Trophoblast cell (in vitro differentiated cells and primary cell): ENCODE results near the gene ANO2.
A peak's percentile ranks its signal among the peaks of the same experiment; 100 is the strongest.

ENCODE experiments used
- DNase-seq, 2 donors: peaks; one replicate each; pipeline ENCODE4 v3.0.0-alpha.2; 2016
- H2AFZ ChIP-seq: 2 replicates; pipeline ENCODE4 v1.6.1; 2013; ENCODE audit warnings: low read length, moderate library complexity, mild to moderate bottlenecking; ENCODE audit not compliant: insufficient read depth, poor library complexity
- H2AK5ac ChIP-seq: 2 replicates; pipeline ENCODE4 v1.6.1; 2013; ENCODE audit warnings: mild to moderate bottlenecking, low read length
- H2BK120ac ChIP-seq: 2 replicates; pipeline ENCODE4 v1.6.1; 2013; ENCODE audit warnings: low read length, mild to moderate bottlenecking, moderate library complexity; ENCODE audit not compliant: insufficient read depth, poor library complexity
- H2BK12ac ChIP-seq: 2 replicates; pipeline ENCODE4 v1.6.1; 2013; ENCODE audit warnings: mild to moderate bottlenecking, low read length, moderate library complexity
- H2BK5ac ChIP-seq: 2 replicates; pipeline ENCODE4 v1.6.1; 2013; ENCODE audit warnings: low read length, low read depth, moderate library complexity, mild to moderate bottlenecking; ENCODE audit not compliant: poor library complexity
- H3K14ac ChIP-seq: 2 replicates; pipeline ENCODE4 v1.6.1; 2013; ENCODE audit warnings: mild to moderate bottlenecking, low read length
- H3K18ac ChIP-seq: 2 replicates; pipeline ENCODE4 v1.6.1; 2013; ENCODE audit warnings: mild to moderate bottlenecking, low read length
- H3K23ac ChIP-seq: 2 replicates; pipeline ENCODE4 v1.6.1; 2013; ENCODE audit warnings: low read length
- H3K27ac ChIP-seq: 2 replicates; pipeline ENCODE4 v1.5.1; 2013; ENCODE audit warnings: low read depth, mild to moderate bottlenecking, inconsistent platforms, low read length, moderate library complexity
- H3K27me3 ChIP-seq: 2 replicates; pipeline ENCODE4 v1.6.1; 2013; ENCODE audit warnings: inconsistent platforms, mild to moderate bottlenecking, low read length, moderate library complexity; ENCODE audit not compliant: insufficient read depth
- H3K36me3 ChIP-seq, 2 experiments: 1 replicate in 1 of 2; 2 replicates in 1 of 2; pipeline ENCODE4 v1.6.1; 2013; ENCODE audit warnings: low read length in 2 of 2, mild to moderate bottlenecking in 2 of 2, moderate library complexity in 1 of 2; ENCODE audit not compliant: insufficient read depth in 2 of 2, control insufficient read depth in 1 of 2
- H3K4ac ChIP-seq: 2 replicates; pipeline ENCODE4 v1.6.1; 2013; ENCODE audit warnings: low read depth, mild to moderate bottlenecking, low read length, moderate library complexity
- H3K4me1 ChIP-seq, 2 experiments: 1 replicate in 1 of 2; 2 replicates in 1 of 2; pipeline ENCODE4 v1.6.1; 2013; ENCODE audit warnings: low read length in 2 of 2, mild to moderate bottlenecking in 2 of 2, moderate library complexity in 1 of 2; ENCODE audit not compliant: insufficient read depth in 2 of 2, control insufficient read depth in 1 of 2
- H3K4me2 ChIP-seq: 2 replicates; pipeline ENCODE4 v1.6.1; 2013; ENCODE audit warnings: inconsistent platforms, mild to moderate bottlenecking, low read length, moderate library complexity
- H3K4me3 ChIP-seq: 2 replicates; pipeline ENCODE4 v1.5.1; 2013; ENCODE audit warnings: mild to moderate bottlenecking, low read depth, low read length, inconsistent platforms
- H3K79me1 ChIP-seq: one replicate; pipeline ENCODE4 v1.6.1; 2013; ENCODE audit warnings: low read length
- H3K79me2 ChIP-seq: 2 replicates; pipeline ENCODE4 v1.6.1; 2013; ENCODE audit warnings: low read length, mild to moderate bottlenecking; ENCODE audit not compliant: control insufficient read depth, insufficient read depth, poor library complexity
- H3K9ac ChIP-seq: 2 replicates; pipeline ENCODE4 v1.6.1; 2013; ENCODE audit warnings: mild to moderate bottlenecking, low read length
- H3K9me3 ChIP-seq: 2 replicates; pipeline ENCODE4 v1.6.1; 2013; ENCODE audit warnings: low read depth, mild to moderate bottlenecking, control low read depth, inconsistent platforms, low read length; ENCODE audit not compliant: insufficient read depth
- H4K12ac ChIP-seq: 2 replicates; pipeline ENCODE4 v1.6.1; 2013; ENCODE audit warnings: low read depth, mild to moderate bottlenecking, low read length, moderate library complexity
- H4K8ac ChIP-seq: 2 replicates; pipeline ENCODE4 v1.6.1; 2013; ENCODE audit warnings: low read depth, mild to moderate bottlenecking, low read length, moderate library complexity
- H4K91ac ChIP-seq: one replicate; pipeline ENCODE4 v1.6.1; 2013; ENCODE audit warnings: low read depth, mild to moderate bottlenecking, low read length, moderate library complexity
- WGBS: extraction: QIAGEN DNeasy Blood & Tissue Kit; methylation state at CpG from one replicate; pipeline ENCODE4 v1.1.7; 2013; ENCODE audit warnings: missing lambda C conversion rate; ENCODE audit not compliant: insufficient read length, insufficient coverage; ENCODE audit errors: extremely low coverage; 5-methylcytosine and 5-hydroxymethylcytosine counted together

The ANO2 gene

GRCh38 chr12:5915511-5915910 is 29.5 kb downstream of the ANO2 start:
- no peak overlapping the region for H2BK5ac ChIP-seq
- no peaks in the 10 kb centered on the region for H3K79me1 ChIP-seq
- no peaks in the 10 kb centered on the region for H3K27me3 ChIP-seq
- H2BK120ac ChIP-seq = no peak overlapping the region
- H3K27ac ChIP-seq = no peak overlapping the region
- H3K9me3 ChIP-seq = no peaks in the 10 kb centered on the region
- no peak overlapping the region for H3K4ac ChIP-seq
- no peak overlapping the region for H4K12ac ChIP-seq
- H3K36me3 ChIP-seq = no peaks in the 10 kb centered on the region
- H4K91ac ChIP-seq = no peak overlapping the region
- no peak overlapping the region for H2AFZ ChIP-seq
- no peaks in the 10 kb centered on the region for H3K79me2 ChIP-seq
- no peak overlapping the region for H3K18ac ChIP-seq
- H2AK5ac ChIP-seq = no peak overlapping the region
- H3K4me2 ChIP-seq = no peak overlapping the region
- DNase-seq = no peak
- H4K8ac ChIP-seq = no peak overlapping the region
- H3K9ac ChIP-seq = no peak overlapping the region
- H3K23ac ChIP-seq = no peak overlapping the region
- WGBS = no CpG with 5 or more reads among the region's 4 CpGs
- H3K14ac ChIP-seq = no peak overlapping the region
- H3K4me1 ChIP-seq = no peaks in the 10 kb centered on the region
- H3K4me3 ChIP-seq = no peak overlapping the region
- no peak overlapping the region for H2BK12ac ChIP-seq

GRCh38 chr12:5914387-5915149 is 30.5 kb downstream of the ANO2 start:
- H3K79me1 ChIP-seq = no peaks in the 10 kb centered on the region
- no peaks in the 10 kb centered on the region for H3K79me2 ChIP-seq
- no peak overlapping the region for H3K9ac ChIP-seq
- H3K23ac ChIP-seq = no peak overlapping the region
- H2BK120ac ChIP-seq = no peak overlapping the region
- H2BK12ac ChIP-seq = no peak overlapping the region
- H2AK5ac ChIP-seq = no peak overlapping the region
- no peak overlapping the region for H2AFZ ChIP-seq
- H2BK5ac ChIP-seq = no peak overlapping the region
- H4K91ac ChIP-seq = no peak overlapping the region
- no peak for DNase-seq
- H3K27ac ChIP-seq = no peak overlapping the region
- H3K27me3 ChIP-seq = no peaks in the 10 kb centered on the region
- no peak overlapping the region for H3K14ac ChIP-seq
- no peak overlapping the region for H4K8ac ChIP-seq
- no peak overlapping the region for H3K4me2 ChIP-seq
- no peak overlapping the region for H3K4me3 ChIP-seq
- no peak overlapping the region for H3K18ac ChIP-seq
- H3K4me1 ChIP-seq = no peaks in the 10 kb centered on the region
- no peak overlapping the region for H3K4ac ChIP-seq
- no peak overlapping the region for H4K12ac ChIP-seq
- H3K9me3 ChIP-seq = no peaks in the 10 kb centered on the region
- H3K36me3 ChIP-seq = no peaks in the 10 kb centered on the region
- WGBS = no CpG with 5 or more reads among the region's 11 CpGs

- H3K36me3 ChIP-seq = no peaks in the 10 kb centered on the region
- no peak overlapping the region for H2AK5ac ChIP-seq
- H3K27me3 ChIP-seq = no peaks in the 10 kb centered on the region
- no peak overlapping the region for H4K91ac ChIP-seq
- H3K18ac ChIP-seq = no peak overlapping the region
- H4K12ac ChIP-seq = no peak overlapping the region
- H3K4me3 ChIP-seq = no peak overlapping the region
- H3K4me2 ChIP-seq = no peak overlapping the region
- no peak overlapping the region for H3K27ac ChIP-seq
- no peak overlapping the region for H2BK120ac ChIP-seq
- H3K14ac ChIP-seq = no peak overlapping the region
- no peak for DNase-seq
- no peak overlapping the region for H2BK5ac ChIP-seq
- H3K23ac ChIP-seq = no peak overlapping the region
- no peaks in the 10 kb centered on the region for H3K9me3 ChIP-seq
- no CpG with 5 or more reads among the region's 9 CpGs for whole genome bisulfite sequencing
- no peaks in the 10 kb centered on the region for H3K79me1 ChIP-seq
- no peaks in the 10 kb centered on the region for H3K79me2 ChIP-seq
- no peak overlapping the region for H2BK12ac ChIP-seq
- H3K9ac ChIP-seq = no peak overlapping the region
- no peak overlapping the region for H4K8ac ChIP-seq
- H3K4ac ChIP-seq = no peak overlapping the region
- H3K4me1 ChIP-seq = no peaks in the 10 kb centered on the region
- no peak overlapping the region for H2AFZ ChIP-seq
These were observed 31.7 kb downstream of the ANO2 start for GRCh38 chr12:5913387-5913786.

GRCh38 chr12:5912437-5913334 is 32.4 kb downstream of the ANO2 start:
- H2BK120ac ChIP-seq = no peak overlapping the region
- no peak overlapping the region for H4K91ac ChIP-seq
- H2AFZ ChIP-seq = no peak overlapping the region
- no CpG with 5 or more reads among the region's 19 CpGs for WGBS
- no peak overlapping the region for H3K4me2 ChIP-seq
- no peak overlapping the region for H3K23ac ChIP-seq
- H3K27ac ChIP-seq = no peak overlapping the region
- H3K79me2 ChIP-seq = no peaks in the 10 kb centered on the region
- H3K9ac ChIP-seq = no peak overlapping the region
- H3K36me3 ChIP-seq = no peaks in the 10 kb centered on the region
- no peak overlapping the region for H3K14ac ChIP-seq
- no peaks in the 10 kb centered on the region for H3K9me3 ChIP-seq
- H4K12ac ChIP-seq = no peak overlapping the region
- H2BK5ac ChIP-seq = no peak overlapping the region
- no peak overlapping the region for H4K8ac ChIP-seq
- no peak overlapping the region for H2AK5ac ChIP-seq
- H3K4me3 ChIP-seq = no peak overlapping the region
- no peak overlapping the region for H2BK12ac ChIP-seq
- no peak overlapping the region for H3K4ac ChIP-seq
- no peaks in the 10 kb centered on the region for H3K4me1 ChIP-seq
- no peak overlapping the region for H3K18ac ChIP-seq
- H3K27me3 ChIP-seq = no peaks in the 10 kb centered on the region
- no peaks in the 10 kb centered on the region for H3K79me1 ChIP-seq
- peak in 1 of 2 donors; percentile 31 for DNase-seq
